GM12874 (cell line): ENCODE measurements around the gene JMJD1C.

Source experiments
- TF ChIP-seq, protein P1 (sequence below): IDR thresholded peaks from 2 replicates; pipeline ENCODE4 v1.5.1; 2011; ENCODE audit warnings: low read depth, mild to moderate bottlenecking, control low read depth, low read length, moderate library complexity; ENCODE audit not compliant: insufficient read depth

Gene JMJD1C

DNA sequence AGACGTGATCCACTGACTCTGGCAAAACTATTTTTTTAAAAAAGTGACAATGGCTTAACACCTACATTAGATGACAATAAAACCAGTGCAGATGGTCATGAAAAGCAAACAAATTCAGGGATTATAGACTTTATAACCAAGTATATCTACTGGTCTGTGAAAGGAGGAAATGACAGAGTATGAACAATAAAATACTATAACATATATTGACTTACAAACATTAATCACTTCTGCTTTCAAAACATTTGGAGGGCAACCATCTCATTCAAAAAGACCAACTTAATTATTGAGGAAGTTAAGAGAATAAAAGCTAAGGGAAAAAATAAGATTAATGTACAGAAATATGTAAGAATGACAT is 34.8 kb downstream of the JMJD1C start:
- TF ChIP-seq, protein P1, sequence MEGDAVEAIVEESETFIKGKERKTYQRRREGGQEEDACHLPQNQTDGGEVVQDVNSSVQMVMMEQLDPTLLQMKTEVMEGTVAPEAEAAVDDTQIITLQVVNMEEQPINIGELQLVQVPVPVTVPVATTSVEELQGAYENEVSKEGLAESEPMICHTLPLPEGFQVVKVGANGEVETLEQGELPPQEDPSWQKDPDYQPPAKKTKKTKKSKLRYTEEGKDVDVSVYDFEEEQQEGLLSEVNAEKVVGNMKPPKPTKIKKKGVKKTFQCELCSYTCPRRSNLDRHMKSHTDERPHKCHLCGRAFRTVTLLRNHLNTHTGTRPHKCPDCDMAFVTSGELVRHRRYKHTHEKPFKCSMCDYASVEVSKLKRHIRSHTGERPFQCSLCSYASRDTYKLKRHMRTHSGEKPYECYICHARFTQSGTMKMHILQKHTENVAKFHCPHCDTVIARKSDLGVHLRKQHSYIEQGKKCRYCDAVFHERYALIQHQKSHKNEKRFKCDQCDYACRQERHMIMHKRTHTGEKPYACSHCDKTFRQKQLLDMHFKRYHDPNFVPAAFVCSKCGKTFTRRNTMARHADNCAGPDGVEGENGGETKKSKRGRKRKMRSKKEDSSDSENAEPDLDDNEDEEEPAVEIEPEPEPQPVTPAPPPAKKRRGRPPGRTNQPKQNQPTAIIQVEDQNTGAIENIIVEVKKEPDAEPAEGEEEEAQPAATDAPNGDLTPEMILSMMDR, result no peak

DNA sequence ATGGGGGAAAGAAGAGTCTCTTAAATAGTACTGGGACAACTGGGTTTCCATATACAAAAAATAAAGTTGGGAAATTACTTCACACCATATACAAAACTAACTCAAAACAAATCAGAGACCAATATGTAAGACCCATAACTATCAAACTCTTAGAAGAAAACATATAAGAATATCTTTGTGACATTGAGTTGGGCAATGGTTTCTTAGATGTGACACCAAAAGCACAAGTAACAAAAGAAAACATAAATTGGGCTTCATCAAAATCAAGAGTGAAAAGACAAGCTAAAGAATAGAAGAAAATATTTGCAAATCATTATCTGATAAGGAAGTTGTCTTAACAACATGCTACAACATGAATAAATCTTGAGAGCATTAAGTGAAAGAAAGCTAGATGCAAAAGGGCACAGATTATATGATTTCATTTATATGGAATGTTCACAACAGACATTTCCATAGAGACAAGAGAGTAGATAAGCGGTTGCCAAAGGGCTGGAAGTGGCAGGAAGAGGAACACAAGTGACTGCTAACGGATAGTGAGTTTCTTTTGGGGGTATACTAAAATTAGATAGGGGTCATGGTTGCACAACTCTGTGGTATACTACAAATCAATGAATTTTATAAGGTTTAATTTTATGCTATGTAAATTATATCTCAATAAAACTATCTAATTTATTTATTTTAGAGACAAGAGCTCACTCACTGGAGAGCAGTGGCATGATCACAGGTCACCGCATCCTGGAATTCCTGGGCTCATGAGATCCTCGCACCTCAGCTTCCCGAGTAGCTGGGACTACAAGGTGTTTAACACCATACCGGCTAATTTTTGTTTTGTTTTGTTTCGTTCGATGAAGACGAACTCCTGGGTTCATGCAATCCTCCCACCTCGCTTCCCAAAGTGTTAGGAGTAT is 35.4 kb downstream of the JMJD1C start:
- TF ChIP-seq, protein P1, result no peak

DNA sequence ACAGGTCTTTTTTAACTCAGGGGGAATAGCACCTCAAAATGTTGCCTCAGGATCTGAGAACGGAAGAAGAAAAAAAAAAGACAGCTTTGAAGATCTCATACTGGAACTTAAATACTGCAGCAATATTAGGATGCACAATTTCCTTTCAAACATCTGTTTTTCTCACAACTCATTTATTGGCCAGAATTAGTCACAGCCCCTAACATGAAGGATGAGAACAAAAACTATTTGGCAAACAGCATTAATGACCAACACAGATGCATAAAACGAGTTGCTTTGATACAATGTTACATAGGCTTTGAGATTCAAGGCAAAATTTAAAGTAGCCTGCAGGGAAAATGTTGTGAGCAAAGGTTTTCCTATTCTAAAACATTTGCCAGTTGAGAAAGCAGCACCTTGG is 36.5 kb downstream of the JMJD1C start:
- TF ChIP-seq, protein P1, result no peak

DNA sequence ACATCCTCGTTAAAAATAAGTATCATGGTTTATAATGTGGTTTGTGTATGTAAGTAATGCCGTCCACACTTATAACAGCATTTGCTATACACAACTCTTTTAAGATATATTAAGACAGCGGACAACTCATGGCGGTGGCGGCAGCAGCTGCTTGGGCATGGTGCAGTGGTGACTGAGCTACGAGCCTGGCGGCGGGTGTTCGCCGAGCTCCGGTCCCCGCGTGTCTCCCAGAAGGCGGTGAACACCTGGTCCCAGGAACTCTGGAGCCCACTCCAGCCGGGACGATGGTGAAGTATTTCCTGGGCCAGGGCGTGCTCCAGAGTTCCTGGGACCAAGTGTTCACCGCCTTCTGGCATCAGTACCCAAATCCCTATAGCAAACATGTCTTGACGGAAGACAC is 38.8 kb downstream of the JMJD1C start:
- TF ChIP-seq, protein P1, result no peak

DNA sequence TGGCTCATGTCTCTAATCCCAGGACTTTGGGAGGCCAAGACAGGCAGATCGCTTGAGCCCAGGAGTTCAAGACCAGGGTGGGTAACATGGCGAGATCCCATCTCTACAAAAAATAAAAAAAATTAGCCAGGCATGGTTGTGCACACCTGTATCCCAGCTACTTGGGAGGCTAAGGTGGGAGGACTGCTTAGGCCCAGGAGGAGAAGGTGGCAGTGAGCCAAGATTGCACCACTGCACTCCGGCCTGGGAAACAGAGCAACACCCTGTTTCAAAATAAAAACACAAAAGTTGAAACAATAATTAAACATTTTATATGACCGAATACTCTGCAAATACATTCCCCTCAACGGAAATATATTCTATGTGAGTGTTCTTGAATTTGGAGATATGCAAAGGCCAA is 40.3 kb downstream of the JMJD1C start:
- TF ChIP-seq, protein P1, result no peak

DNA sequence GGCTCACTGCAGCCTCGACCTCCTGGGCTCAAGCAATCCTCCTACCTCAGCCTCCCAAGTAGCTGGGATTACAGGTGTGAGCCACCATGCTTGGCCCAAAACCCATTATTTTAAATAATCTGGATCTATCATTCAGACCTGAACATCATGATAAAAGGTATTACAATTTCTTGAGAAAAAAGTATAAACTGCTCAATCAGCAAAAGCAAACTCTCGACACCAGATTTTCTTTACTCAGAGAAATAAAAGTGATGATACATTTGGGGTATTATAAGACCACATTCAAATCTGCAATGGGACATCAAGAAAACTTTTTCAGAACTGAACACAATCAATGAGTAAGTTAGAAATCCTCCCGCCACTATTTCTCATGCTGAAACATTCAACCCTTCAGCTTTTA is 41.2 kb downstream of the JMJD1C start:
- TF ChIP-seq, protein P1, result no peak

DNA sequence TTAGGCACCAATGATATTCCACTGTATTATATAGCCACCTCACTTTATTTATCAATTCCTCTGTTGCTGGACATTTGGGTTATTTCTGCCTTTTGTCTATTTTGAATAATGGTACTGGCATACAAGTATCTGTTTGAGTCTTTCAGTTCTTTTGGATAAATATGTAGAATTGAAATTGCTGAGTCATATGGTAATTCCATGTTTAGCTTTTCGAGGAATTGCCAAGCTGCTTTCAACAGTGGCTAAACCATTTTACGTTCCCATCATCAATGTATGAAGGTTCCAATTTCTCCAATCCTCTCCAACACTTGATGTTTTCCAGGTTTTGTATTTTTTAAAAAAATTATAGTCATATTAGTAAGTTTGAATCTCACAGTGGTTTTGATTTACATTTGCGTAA is 42.3 kb downstream of the JMJD1C start:
- TF ChIP-seq, protein P1, result no peak
